PFSK-1 (cell line): ENCODE measurements around the gene DEDD2.

ENCODE experiments used
- FOXP2 ChIP-seq: optimal IDR thresholded peaks from 2 replicates; pipeline ENCODE3; 2011; ENCODE audit warnings: borderline replicate concordance, control low read depth, inconsistent platforms; ENCODE audit not compliant: insufficient read depth; ENCODE audit errors: extremely low read length, extremely low read depth
- POLR2AphosphoS5 ChIP-seq: IDR thresholded peaks from 2 replicates; pipeline ENCODE4 v1.6.1; 2012; ENCODE audit warnings: low read depth, mild to moderate bottlenecking, control low read depth, low read length, moderate library complexity
- REST ChIP-seq, 2 experiments: IDR thresholded peaks; 2 replicates each; pipeline versions ENCODE4 v1.6.1 to v1.8.0; 2011 to 2012; ENCODE audit warnings: low read depth in 2 of 2, low read length in 2 of 2, control low read depth in 1 of 2, inconsistent platforms in 1 of 2, mild to moderate bottlenecking in 1 of 2, moderate library complexity in 1 of 2; ENCODE audit not compliant: insufficient read depth in 1 of 2
- SIN3A ChIP-seq: IDR thresholded peaks from 2 replicates; pipeline ENCODE4 v1.6.1; 2012; ENCODE audit warnings: mild to moderate bottlenecking, low read length, moderate library complexity, borderline replicate concordance; ENCODE audit not compliant: insufficient read depth
- TAF1 ChIP-seq: IDR thresholded peaks from 2 replicates; pipeline ENCODE4 v1.6.1; 2012; ENCODE audit warnings: low read length, control low read depth, borderline replicate concordance; ENCODE audit not compliant: insufficient read depth

The DEDD2 gene

DNA sequence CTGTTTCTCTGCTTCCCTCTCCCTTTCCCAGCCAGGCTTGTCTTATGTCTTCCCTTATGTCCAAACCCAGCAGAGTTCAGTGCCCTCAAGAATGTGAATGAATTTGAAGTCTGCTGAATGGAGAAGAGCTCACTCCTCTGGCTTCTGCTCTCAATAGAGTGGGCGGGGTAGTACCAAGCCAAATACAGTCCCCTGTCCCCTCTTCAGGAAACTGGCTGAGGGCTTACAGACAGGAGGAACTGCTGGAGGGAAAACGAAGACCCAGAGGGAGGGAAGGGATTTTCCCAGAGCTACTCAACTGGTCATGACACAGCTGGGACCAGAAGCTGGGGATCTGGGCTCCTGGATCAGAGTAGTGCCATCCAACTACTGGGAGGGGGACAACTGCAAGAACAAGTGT, 52.3 kb downstream of the DEDD2 start:
- no peak for TF ChIP-seq FOXP2
- TF ChIP-seq TAF1 = no peak
- TF ChIP-seq REST (IDR thresholded peaks at IDR 0.05; ENCODE audit: insufficient read depth in 1 of 2, low read depth in 2 of 2, low read length in 2 of 2) = no peak
- no peak for TF ChIP-seq SIN3A
- TF ChIP-seq POLR2AphosphoS5 = no peak

- TF ChIP-seq REST (IDR thresholded peaks at IDR 0.05; ENCODE audit: insufficient read depth in 1 of 2, low read depth in 2 of 2, low read length in 2 of 2) (no peak), POLR2AphosphoS5 (no peak), TAF1 (no peak), FOXP2 (no peak), SIN3A (no peak)
Measured at GRCh38 chr19:42161616-42162263, 55.7 kb downstream of the DEDD2 start.

- TF ChIP-seq FOXP2 (no peak), REST (IDR thresholded peaks at IDR 0.05; ENCODE audit: insufficient read depth in 1 of 2, low read depth in 2 of 2, low read length in 2 of 2) (no peak), SIN3A (no peak), POLR2AphosphoS5 (no peak), TAF1 (no peak)
Measured at GRCh38 chr19:42159942-42160341, 57.5 kb downstream of the DEDD2 start.

GRCh38 chr19:42158926-42159325, 58.6 kb downstream of the DEDD2 start:
- TF ChIP-seq TAF1 (no peak), REST (IDR thresholded peaks at IDR 0.05; ENCODE audit: insufficient read depth in 1 of 2, low read depth in 2 of 2, low read length in 2 of 2) (no peak), FOXP2 (no peak), SIN3A (no peak), POLR2AphosphoS5 (no peak)

DNA sequence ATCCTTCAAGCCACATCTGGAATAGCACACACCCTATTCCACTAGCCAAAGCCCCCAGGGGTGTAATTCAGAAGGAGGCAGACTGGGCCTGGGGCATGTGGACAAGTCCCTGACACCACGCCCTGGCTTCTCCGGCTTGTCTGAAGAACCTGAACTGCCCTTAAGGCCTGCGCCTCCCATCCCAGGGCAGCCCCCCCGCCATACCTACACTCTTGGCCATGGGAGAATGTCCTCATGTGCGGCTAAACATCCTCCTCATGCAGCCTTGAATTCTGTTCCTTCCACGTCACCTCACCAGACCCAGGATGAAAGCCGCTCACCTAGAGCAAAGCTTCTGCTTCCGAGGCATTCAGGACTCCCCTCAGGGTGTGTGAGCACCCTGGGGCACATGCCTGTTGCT, 60.9 kb downstream of the DEDD2 start:
- no peak for TF ChIP-seq FOXP2
- TF ChIP-seq TAF1 = no peak
- no peak for TF ChIP-seq REST (IDR thresholded peaks at IDR 0.05; ENCODE audit: insufficient read depth in 1 of 2, low read depth in 2 of 2, low read length in 2 of 2)
- no peak for TF ChIP-seq SIN3A
- TF ChIP-seq POLR2AphosphoS5 = no peak
